Dedifferentiated amniotic fluid mesenchymal stem cell (primary cell): ENCODE results near the gene CNN3.

Experiments
- DNase-seq: peaks from one replicate; pipeline ENCODE4 v3.0.0-alpha.2; 2016; ENCODE audit errors: extremely low spot score

CNN3 gene

GRCh38 chr1:94926915-94927404 lies at the start of gene CNN3:
Gene CNN3, minus strand, starts transcription at chr1:94927110. Its CDS starts 216 bp downstream, at chr1:94926894.
- peak; percentile 89 for DNase-seq

GRCh38 chr1:94974824-94975223 lies 47.9 kb upstream of the CNN3 start:
- DNase-seq = peak; percentile 68

DNA sequence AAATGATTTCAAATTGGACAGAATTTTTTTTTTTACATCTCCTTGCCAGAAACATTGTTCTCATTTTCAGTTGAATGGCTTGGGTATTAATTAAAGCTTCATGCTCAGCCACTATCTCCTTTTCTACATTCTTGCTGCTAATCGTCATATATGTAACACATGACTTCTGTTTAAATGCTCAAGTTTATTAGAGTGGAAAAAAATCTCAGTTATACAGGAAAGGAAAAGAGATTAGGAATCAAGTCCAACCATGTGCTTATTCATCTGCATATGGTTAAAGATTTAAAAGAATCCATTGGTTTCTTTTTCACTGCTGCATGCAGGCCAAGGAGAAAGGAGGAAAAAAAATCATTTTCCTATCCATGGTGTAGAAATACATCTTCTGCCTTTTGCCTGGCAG lies 47.3 kb upstream of the CNN3 start:
- DNase-seq = peak; percentile 48

- DNase-seq = no peak
These were observed 46.5 kb upstream of the CNN3 start for GRCh38 chr1:94973309-94973922.

- DNase-seq = peak; percentile 55
These were observed 44.6 kb upstream of the CNN3 start for GRCh38 chr1:94971491-94971924.

- DNase-seq = no peak
These were observed 43.9 kb upstream of the CNN3 start for GRCh38 chr1:94970783-94971182.

- DNase-seq = no peak
These were observed 42.2 kb upstream of the CNN3 start for GRCh38 chr1:94969137-94969536.

- DNase-seq = no peak
These were observed 39.1 kb upstream of the CNN3 start for GRCh38 chr1:94966033-94966432.

- DNase-seq = no peak
These were observed 37.0 kb upstream of the CNN3 start for GRCh38 chr1:94963864-94964263.

- DNase-seq = no peak
These were observed 35.7 kb upstream of the CNN3 start for GRCh38 chr1:94962409-94963265.

GRCh38 chr1:94961988-94962387 lies 35.1 kb upstream of the CNN3 start:
- no peak for DNase-seq

- no peak for DNase-seq
These were observed 34.7 kb upstream of the CNN3 start for GRCh38 chr1:94961582-94961981.

- no peak for DNase-seq
These were observed 31.2 kb upstream of the CNN3 start for GRCh38 chr1:94958081-94958480.

- DNase-seq = no peak
These were observed 29.1 kb upstream of the CNN3 start for GRCh38 chr1:94955767-94956632.

DNA sequence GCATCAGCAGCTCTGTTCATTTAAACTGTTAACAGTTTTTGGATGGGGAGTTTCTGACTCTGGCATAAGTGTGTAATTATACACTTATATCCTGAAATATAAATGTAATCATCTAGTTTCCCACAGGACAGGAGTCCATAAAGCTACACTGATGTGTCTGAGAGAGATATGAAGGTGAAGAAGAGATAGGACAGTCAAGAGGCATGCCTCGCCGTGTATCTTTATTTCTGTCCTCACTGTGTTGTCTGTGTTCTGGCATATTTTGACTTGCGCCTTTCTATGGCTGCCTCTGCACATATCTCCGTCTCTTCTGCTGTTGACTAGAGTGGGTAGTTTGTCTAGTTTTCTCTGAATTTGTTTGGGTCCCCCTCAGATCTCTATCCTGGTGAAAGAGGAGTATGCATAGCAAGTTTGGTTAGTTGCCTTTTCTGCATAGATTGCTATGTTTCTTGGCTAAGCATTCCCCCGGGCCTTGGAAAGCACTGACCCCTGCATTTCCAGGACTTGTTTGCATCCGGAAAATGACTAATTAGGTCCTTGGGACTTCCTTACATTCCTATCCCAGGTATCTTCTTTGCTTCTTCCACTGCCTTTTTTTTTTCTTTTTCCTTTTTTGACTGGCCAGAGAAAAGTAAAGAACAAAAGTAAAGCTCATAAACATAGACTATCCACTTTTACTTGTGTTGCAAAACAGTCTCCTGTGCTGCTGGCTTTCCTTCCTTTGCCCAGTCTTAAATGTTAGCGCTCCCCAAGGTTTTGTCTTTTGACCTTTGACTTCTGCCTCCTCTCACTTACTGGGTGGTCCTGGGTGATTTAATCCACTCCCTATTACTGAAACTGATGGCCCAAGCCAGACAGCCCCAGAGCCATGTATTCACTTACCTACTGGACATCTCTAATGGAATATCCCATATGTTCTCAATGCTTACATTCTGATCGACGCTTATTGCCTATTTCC lies 27.6 kb upstream of the CNN3 start:
- no peak for DNase-seq

- no peak for DNase-seq
These were observed 26.8 kb upstream of the CNN3 start for GRCh38 chr1:94953746-94954145.

GRCh38 chr1:94953107-94953506 lies 26.2 kb upstream of the CNN3 start:
- no peak for DNase-seq

GRCh38 chr1:94952539-94952938 lies 25.6 kb upstream of the CNN3 start:
- DNase-seq = no peak

DNA sequence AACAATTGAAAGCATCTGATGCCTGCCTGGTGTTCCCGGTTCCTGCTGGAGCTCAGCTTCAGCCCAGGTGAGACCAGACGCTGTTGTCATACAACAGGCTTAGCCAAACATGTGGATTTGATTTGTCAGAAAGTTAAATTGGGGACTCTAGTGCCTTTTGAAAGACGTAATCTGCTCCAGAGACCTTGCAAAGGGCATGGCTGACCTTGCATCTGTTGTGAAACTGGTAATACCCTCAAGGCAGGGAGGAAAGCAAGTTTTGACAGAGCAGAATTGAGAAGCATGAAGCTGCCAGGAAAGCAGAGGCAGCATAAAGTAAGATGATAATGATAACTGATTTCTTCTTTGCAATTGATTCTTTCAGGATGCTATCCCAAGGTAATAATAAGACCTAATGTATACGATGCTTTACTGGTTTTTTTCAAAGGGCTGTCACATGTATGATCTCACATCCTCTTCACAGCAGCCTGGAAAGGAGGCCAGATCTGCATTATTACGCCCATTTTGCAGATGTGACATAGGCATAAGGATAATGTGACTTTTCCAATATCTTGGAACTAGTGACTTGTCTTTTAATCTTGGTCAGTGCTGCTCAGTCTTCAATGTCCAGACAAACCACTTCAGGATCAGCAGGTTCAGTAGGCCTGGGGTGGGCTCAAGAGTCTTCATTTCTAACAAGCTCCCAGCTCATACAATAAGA lies 24.7 kb upstream of the CNN3 start:
- peak; percentile 64 for DNase-seq

DNA sequence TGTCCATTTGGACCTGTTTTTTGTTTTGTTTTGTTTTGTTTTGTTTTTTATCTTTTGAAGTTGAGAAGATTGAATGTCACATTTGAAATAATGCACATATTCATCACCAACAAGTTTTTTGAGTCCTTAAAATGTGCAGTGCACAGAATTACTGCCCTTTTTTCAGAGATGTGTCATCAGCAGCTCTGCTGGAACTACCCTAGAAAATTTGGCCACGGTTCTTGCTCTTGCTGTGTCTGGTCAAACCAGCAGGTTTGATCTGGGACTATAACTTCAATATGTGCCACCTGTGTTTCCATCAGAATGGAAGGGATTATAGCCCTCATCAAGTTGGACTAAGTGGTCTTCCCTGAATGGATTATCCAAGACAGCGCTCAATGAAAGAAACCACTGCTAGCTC lies 24.1 kb upstream of the CNN3 start:
- DNase-seq = no peak
